K562 treated with DMSO at 1 percent for 48 hours (cell line): Measurements from ENCODE around the gene TMC4. TPM values are rescaled to one million over a fixed set of nuclear protein-coding genes. Genes with fewer than 3 reads are reported as not detected.

Experiments used
- total RNA-seq: library from RNA; unstranded; fragments of 300-600 nt; gene quantifications from 2 replicates; pipeline ENCODE4 v1.2.3, GENCODE V29; 2022; ENCODE audit warnings: low replicate concordance; ENCODE audit errors: extremely low read depth

TMC4 gene
- not detected in 2 replicates for total RNA-seq

GRCh38 chr19:54172471-54173358 is at the start of gene TMC4:
Gene TMC4 (minus strand): TSS chr19:54173160. CDS start chr19:54173117, 43 bp downstream.

GRCh38 chr19:54191011-54191810 is 18.3 kb upstream of the TMC4 start, which contains the start of gene TSEN34:
Gene TSEN34 (plus strand): TSS chr19:54191308. CDS start chr19:54191365, 57 bp downstream.

GRCh38 chr19:54189145-54189734 is 16.3 kb upstream of the TMC4 start, which contains the start of gene MBOAT7:
Gene MBOAT7 (minus strand): TSS chr19:54189580. CDS start chr19:54188508, 1,072 bp downstream.

GRCh38 chr19:54159352-54160181 is 13.4 kb downstream of the TMC4 start, which contains the start of gene LENG1:
Gene LENG1 (minus strand): TSS chr19:54159721. CDS start chr19:54159695, 26 bp downstream.

GRCh38 chr19:54137699-54138488 is 35.1 kb downstream of the TMC4 start, which contains the start of gene CNOT3:
Gene CNOT3 (plus strand): TSS chr19:54137762. CDS start chr19:54142979, 5,217 bp downstream.

GRCh38 chr19:54115109-54116063 is 57.6 kb downstream of the TMC4 start, which contains the start of the genes PRPF31 and TFPT:
Gene PRPF31 (plus strand): TSS chr19:54115754. CDS start chr19:54118279, 2,525 bp downstream.
Gene TFPT (minus strand): TSS chr19:54115657. CDS start chr19:54115269, 388 bp downstream.

Other genes with a start within 250 kb of the TMC4 start
- not detected in 2 replicates for gene CACNG8, start 210.2 kb downstream of the TMC4 start, total RNA-seq
- not detected in 2 replicates for gene CACNG6, start 181.5 kb downstream of the TMC4 start, total RNA-seq
- gene VSTM1, start 109.3 kb downstream of the TMC4 start, total RNA-seq: not detected in 2 replicates
- not detected in 2 replicates for gene TARM1, start 91.8 kb downstream of the TMC4 start, total RNA-seq
- gene OSCAR, start 72.4 kb downstream of the TMC4 start, total RNA-seq: not detected in 2 replicates
- not detected in 2 replicates for gene NDUFA3, start 70.3 kb downstream of the TMC4 start, total RNA-seq
- not detected in 2 replicates for gene TFPT, start 57.5 kb downstream of the TMC4 start, total RNA-seq
- not detected in 2 replicates for gene PRPF31, start 57.4 kb downstream of the TMC4 start, total RNA-seq
- gene CNOT3, start 35.4 kb downstream of the TMC4 start, total RNA-seq: not detected in 2 replicates
- not detected in 2 replicates for gene LENG1, start 13.4 kb downstream of the TMC4 start, total RNA-seq
- 670 TPM in 1 of 2 replicates, not detected in the other for gene MBOAT7, start 16.4 kb upstream of the TMC4 start, total RNA-seq
- not detected in 2 replicates for gene TSEN34, start 18.1 kb upstream of the TMC4 start, total RNA-seq
- gene RPS9, start 27.7 kb upstream of the TMC4 start, total RNA-seq: 5,955 TPM in 1 of 2 replicates, not detected in the other
- gene LILRB3, start 49.8 kb upstream of the TMC4 start, total RNA-seq: not detected in 2 replicates
- gene LILRA6, start 69.6 kb upstream of the TMC4 start, total RNA-seq: not detected in 2 replicates
- not detected in 2 replicates for gene LILRB5, start 84.1 kb upstream of the TMC4 start, total RNA-seq
- not detected in 2 replicates for gene LILRB2, start 108.0 kb upstream of the TMC4 start, total RNA-seq
- not detected in 2 replicates for gene LILRA5, start 140.0 kb upstream of the TMC4 start, total RNA-seq
- gene LILRA4, start 166.0 kb upstream of the TMC4 start, total RNA-seq: not detected in 2 replicates
- gene LAIR1, start 191.8 kb upstream of the TMC4 start, total RNA-seq: not detected in 2 replicates
- gene TTYH1, start 242.3 kb upstream of the TMC4 start, total RNA-seq: not detected in 2 replicates